ENCODE measurements around the gene PPP1R14C.

PPP1R14C gene

GRCh38 chr6:150119173-150119572, 23.7 kb upstream of the PPP1R14C start:
- Histone ChIP-seq H2BK5ac (ENCODE audit: low read depth, low read length, poor library complexity) (no peak overlapping the region), H3K4me2 (ENCODE audit: low read length) (no peak overlapping the region), H3K4me3 (ENCODE audit: low read depth, low read length) (no peak overlapping the region), H3K79me2 (ENCODE audit: control insufficient read depth, insufficient read depth, low read length, poor library complexity) (no peaks in the 10 kb centered on the region), H3K14ac (ENCODE audit: low read length) (no peak overlapping the region), H3K27ac (ENCODE audit: low read depth, low read length) (no peak overlapping the region), H4K91ac (ENCODE audit: low read depth, low read length) (no peak overlapping the region), H3K79me1 (ENCODE audit: low read length) (no peaks in the 10 kb centered on the region), H3K36me3 (ENCODE audit: control insufficient read depth in 1 of 2, insufficient read depth in 2 of 2, low read length in 2 of 2) (no peaks in the 10 kb centered on the region), H3K23ac (ENCODE audit: low read length) (no peak overlapping the region), H4K8ac (ENCODE audit: low read depth, low read length) (no peak overlapping the region), H3K9me3 (ENCODE audit: insufficient read depth, low read depth, low read length) (peaks cover 4% of the 10 kb centered on the region), H2AK5ac (ENCODE audit: low read length) (no peak overlapping the region), H3K9ac (ENCODE audit: low read length) (no peak overlapping the region), H3K27me3 (ENCODE audit: insufficient read depth, low read length) (no peaks in the 10 kb centered on the region), H3K4me1 (ENCODE audit: control insufficient read depth in 1 of 2, insufficient read depth in 2 of 2, low read length in 2 of 2) (no peaks in the 10 kb centered on the region), H2BK120ac (ENCODE audit: insufficient read depth, low read length, poor library complexity) (no peak overlapping the region), H2AFZ (ENCODE audit: insufficient read depth, low read length, poor library complexity) (no peak overlapping the region), H2BK12ac (ENCODE audit: low read length) (no peak overlapping the region), H3K4ac (ENCODE audit: low read depth, low read length) (no peak overlapping the region), H3K18ac (ENCODE audit: low read length) (no peak overlapping the region), H4K12ac (ENCODE audit: low read depth, low read length) (no peak overlapping the region)
- DNase-seq = no peak
- WGBS (ENCODE audit: extremely low coverage, insufficient coverage, insufficient read length) = no CpG with 5 or more reads among the region's 7 CpGs

DNA sequence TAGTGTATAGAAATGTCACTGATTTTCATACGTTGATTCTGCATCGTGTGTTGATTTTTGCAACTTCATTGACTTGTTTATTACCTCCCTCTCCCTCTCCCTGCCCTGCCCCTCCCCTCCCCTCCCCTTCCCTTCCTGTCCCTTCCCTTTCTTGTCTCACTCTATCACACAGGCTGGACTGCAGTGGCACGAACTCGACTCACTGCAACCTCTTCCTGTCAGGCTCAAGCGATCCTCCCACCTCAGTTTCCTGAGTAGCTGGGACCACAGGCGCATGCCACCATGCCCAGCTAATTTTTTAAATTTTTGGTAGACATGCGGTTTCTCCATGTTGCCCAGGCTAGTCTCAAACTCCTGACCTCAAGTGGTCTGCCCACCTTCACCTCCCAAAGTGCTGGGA, 19.2 kb upstream of the PPP1R14C start:
- H4K8ac ChIP-seq (ENCODE audit: low read depth, low read length) = no peak overlapping the region
- H3K36me3 ChIP-seq (ENCODE audit: control insufficient read depth in 1 of 2, insufficient read depth in 2 of 2, low read length in 2 of 2) = no peaks in the 10 kb centered on the region
- H4K12ac ChIP-seq (ENCODE audit: low read depth, low read length) = no peak overlapping the region
- H3K4me3 ChIP-seq (ENCODE audit: low read depth, low read length) = no peak overlapping the region
- no peaks in the 10 kb centered on the region for H3K79me2 ChIP-seq (ENCODE audit: control insufficient read depth, insufficient read depth, low read length, poor library complexity)
- no CpG with 5 or more reads among the region's 7 CpGs for WGBS (ENCODE audit: extremely low coverage, insufficient coverage, insufficient read length)
- H2AFZ ChIP-seq (ENCODE audit: insufficient read depth, low read length, poor library complexity) = no peak overlapping the region
- H2AK5ac ChIP-seq (ENCODE audit: low read length) = no peak overlapping the region
- H2BK120ac ChIP-seq (ENCODE audit: insufficient read depth, low read length, poor library complexity) = no peak overlapping the region
- DNase-seq = no peak
- no peak overlapping the region for H2BK12ac ChIP-seq (ENCODE audit: low read length)
- no peak overlapping the region for H3K27ac ChIP-seq (ENCODE audit: low read depth, low read length)
- H3K4ac ChIP-seq (ENCODE audit: low read depth, low read length) = no peak overlapping the region
- no peaks in the 10 kb centered on the region for H3K9me3 ChIP-seq (ENCODE audit: insufficient read depth, low read depth, low read length)
- H3K4me1 ChIP-seq (ENCODE audit: control insufficient read depth in 1 of 2, insufficient read depth in 2 of 2, low read length in 2 of 2) = no peaks in the 10 kb centered on the region
- no peak overlapping the region for H3K4me2 ChIP-seq (ENCODE audit: low read length)
- no peaks in the 10 kb centered on the region for H3K79me1 ChIP-seq (ENCODE audit: low read length)
- no peak overlapping the region for H3K14ac ChIP-seq (ENCODE audit: low read length)
- H3K18ac ChIP-seq (ENCODE audit: low read length) = no peak overlapping the region
- no peak overlapping the region for H2BK5ac ChIP-seq (ENCODE audit: low read depth, low read length, poor library complexity)
- no peaks in the 10 kb centered on the region for H3K27me3 ChIP-seq (ENCODE audit: insufficient read depth, low read length)
- no peak overlapping the region for H3K23ac ChIP-seq (ENCODE audit: low read length)
- no peak overlapping the region for H4K91ac ChIP-seq (ENCODE audit: low read depth, low read length)
- no peak overlapping the region for H3K9ac ChIP-seq (ENCODE audit: low read length)

GRCh38 chr6:150124235-150124634, 18.6 kb upstream of the PPP1R14C start:
- Histone ChIP-seq H2BK5ac (ENCODE audit: low read depth, low read length, poor library complexity) (no peak overlapping the region), H3K14ac (ENCODE audit: low read length) (no peak overlapping the region), H3K18ac (ENCODE audit: low read length) (no peak overlapping the region), H3K36me3 (ENCODE audit: control insufficient read depth in 1 of 2, insufficient read depth in 2 of 2, low read length in 2 of 2) (no peaks in the 10 kb centered on the region), H4K8ac (ENCODE audit: low read depth, low read length) (no peak overlapping the region), H3K4me3 (ENCODE audit: low read depth, low read length) (no peak overlapping the region), H2AK5ac (ENCODE audit: low read length) (no peak overlapping the region), H3K23ac (ENCODE audit: low read length) (no peak overlapping the region), H3K79me1 (ENCODE audit: low read length) (no peaks in the 10 kb centered on the region), H3K27me3 (ENCODE audit: insufficient read depth, low read length) (no peaks in the 10 kb centered on the region), H3K9me3 (ENCODE audit: insufficient read depth, low read depth, low read length) (no peaks in the 10 kb centered on the region), H3K79me2 (ENCODE audit: control insufficient read depth, insufficient read depth, low read length, poor library complexity) (no peaks in the 10 kb centered on the region), H3K4ac (ENCODE audit: low read depth, low read length) (no peak overlapping the region), H3K4me2 (ENCODE audit: low read length) (no peak overlapping the region), H4K12ac (ENCODE audit: low read depth, low read length) (no peak overlapping the region), H2BK12ac (ENCODE audit: low read length) (no peak overlapping the region), H3K9ac (ENCODE audit: low read length) (no peak overlapping the region), H4K91ac (ENCODE audit: low read depth, low read length) (no peak overlapping the region), H3K4me1 (ENCODE audit: control insufficient read depth in 1 of 2, insufficient read depth in 2 of 2, low read length in 2 of 2) (no peaks in the 10 kb centered on the region), H3K27ac (ENCODE audit: low read depth, low read length) (no peak overlapping the region), H2BK120ac (ENCODE audit: insufficient read depth, low read length, poor library complexity) (no peak overlapping the region), H2AFZ (ENCODE audit: insufficient read depth, low read length, poor library complexity) (no peak overlapping the region)
- no peak for DNase-seq
- WGBS (ENCODE audit: extremely low coverage, insufficient coverage, insufficient read length) = no CpG with 5 or more reads among the region's 3 CpGs

DNA sequence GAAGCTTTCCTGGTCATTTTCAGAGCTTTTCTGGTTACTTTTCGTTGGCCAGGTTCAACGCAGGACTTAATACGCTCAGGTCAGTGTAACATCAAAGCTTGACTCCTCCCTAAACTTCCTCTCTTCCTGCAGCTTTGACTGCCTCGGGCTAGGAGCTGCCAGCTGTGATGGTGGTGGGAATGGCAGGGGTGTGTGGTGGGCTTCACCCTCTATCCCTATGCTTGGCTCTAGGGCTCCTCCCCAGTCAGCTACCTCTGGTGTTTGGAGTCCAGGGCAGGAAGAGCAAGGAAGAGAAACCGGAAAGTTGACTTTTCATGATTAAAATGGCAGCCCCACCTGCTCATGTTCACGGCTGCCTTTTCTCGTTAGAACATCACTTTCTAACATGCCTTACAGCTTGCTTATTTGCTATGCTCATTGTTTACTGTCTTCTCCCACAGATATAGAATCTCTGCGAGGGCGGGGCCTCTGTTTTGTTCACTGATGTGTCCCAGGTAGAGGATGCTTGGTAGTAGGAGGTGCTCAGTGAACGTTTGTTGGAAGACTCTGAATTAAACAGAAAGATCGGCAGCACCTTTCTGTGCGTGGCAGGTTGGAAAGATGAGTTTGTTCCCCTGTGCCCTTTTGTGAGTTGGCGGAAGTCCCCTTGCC, 16.1 kb upstream of the PPP1R14C start:
- H3K79me2 ChIP-seq (ENCODE audit: control insufficient read depth, insufficient read depth, low read length, poor library complexity) = no peaks in the 10 kb centered on the region
- no peaks in the 10 kb centered on the region for H3K27me3 ChIP-seq (ENCODE audit: insufficient read depth, low read length)
- H3K23ac ChIP-seq (ENCODE audit: low read length) = no peak overlapping the region
- no peak overlapping the region for H3K18ac ChIP-seq (ENCODE audit: low read length)
- DNase-seq = peak in 1 of 2 donors; percentile 35
- H3K4ac ChIP-seq (ENCODE audit: low read depth, low read length) = no peak overlapping the region
- H3K27ac ChIP-seq (ENCODE audit: low read depth, low read length) = no peak overlapping the region
- H2BK5ac ChIP-seq (ENCODE audit: low read depth, low read length, poor library complexity) = no peak overlapping the region
- H3K4me1 ChIP-seq (ENCODE audit: control insufficient read depth in 1 of 2, insufficient read depth in 2 of 2, low read length in 2 of 2) = no peaks in the 10 kb centered on the region
- no peak overlapping the region for H2AK5ac ChIP-seq (ENCODE audit: low read length)
- no peak overlapping the region for H3K9ac ChIP-seq (ENCODE audit: low read length)
- H3K9me3 ChIP-seq (ENCODE audit: insufficient read depth, low read depth, low read length) = no peaks in the 10 kb centered on the region
- no peak overlapping the region for H2AFZ ChIP-seq (ENCODE audit: insufficient read depth, low read length, poor library complexity)
- no peak overlapping the region for H4K8ac ChIP-seq (ENCODE audit: low read depth, low read length)
- H2BK12ac ChIP-seq (ENCODE audit: low read length) = no peak overlapping the region
- H3K79me1 ChIP-seq (ENCODE audit: low read length) = no peaks in the 10 kb centered on the region
- H3K36me3 ChIP-seq (ENCODE audit: control insufficient read depth in 1 of 2, insufficient read depth in 2 of 2, low read length in 2 of 2) = no peaks in the 10 kb centered on the region
- H3K4me3 ChIP-seq (ENCODE audit: low read depth, low read length) = no peak overlapping the region
- H3K14ac ChIP-seq (ENCODE audit: low read length) = no peak overlapping the region
- H2BK120ac ChIP-seq (ENCODE audit: insufficient read depth, low read length, poor library complexity) = no peak overlapping the region
- no CpG with 5 or more reads among the region's 13 CpGs for WGBS (ENCODE audit: extremely low coverage, insufficient coverage, insufficient read length)
- no peak overlapping the region for H4K12ac ChIP-seq (ENCODE audit: low read depth, low read length)
- H3K4me2 ChIP-seq (ENCODE audit: low read length) = no peak overlapping the region
- no peak overlapping the region for H4K91ac ChIP-seq (ENCODE audit: low read depth, low read length)
